HK-2 (cell line): ENCODE measurements around the gene GNS.

ENCODE experiments used
- DNase-seq: peaks from one replicate; pipeline ENCODE4 v3.0.0-alpha.2; 2018; ENCODE audit not compliant: unreplicated experiment

Gene GNS

GRCh38 chr12:64759035-64759894 lies at the start of gene GNS:
GNS (minus strand) TSS chr12:64759406; CDS start chr12:64759276, 130 bp downstream.
- peak; percentile 93 for DNase-seq

GRCh38 chr12:64808110-64808509 lies 48.9 kb upstream of the GNS start:
- DNase-seq: no peak

GRCh38 chr12:64806593-64807460 lies 47.6 kb upstream of the GNS start:
- DNase-seq: no peak

GRCh38 chr12:64806173-64806572 lies 47.0 kb upstream of the GNS start:
- DNase-seq: no peak

GRCh38 chr12:64802180-64802775 lies 43.1 kb upstream of the GNS start:
- DNase-seq: peak; percentile 63

GRCh38 chr12:64801381-64801780 lies 42.2 kb upstream of the GNS start:
- DNase-seq: no peak

- DNase-seq: no peak
These were observed 41.4 kb upstream of the GNS start for GRCh38 chr12:64800640-64801039.

GRCh38 chr12:64798165-64798564 lies 39.0 kb upstream of the GNS start:
- no peak for DNase-seq

GRCh38 chr12:64797156-64797555 lies 38.0 kb upstream of the GNS start:
- no peak for DNase-seq

- peak; percentile 30 for DNase-seq
These were observed 37.1 kb upstream of the GNS start for GRCh38 chr12:64796205-64796845.

GRCh38 chr12:64794305-64794704 lies 35.1 kb upstream of the GNS start:
- no peak for DNase-seq

- DNase-seq: no peak
These were observed 34.4 kb upstream of the GNS start for GRCh38 chr12:64793610-64794009.

- DNase-seq: no peak
These were observed 32.9 kb upstream of the GNS start for GRCh38 chr12:64792128-64792527.

GRCh38 chr12:64791036-64791435 lies 31.8 kb upstream of the GNS start:
- no peak for DNase-seq

GRCh38 chr12:64790166-64790565 lies 31.0 kb upstream of the GNS start:
- no peak for DNase-seq

- DNase-seq: no peak
These were observed 26.6 kb upstream of the GNS start for GRCh38 chr12:64785838-64786237.

- no peak for DNase-seq
These were observed 23.1 kb upstream of the GNS start for GRCh38 chr12:64782191-64782876.

- no peak for DNase-seq
These were observed 22.3 kb upstream of the GNS start for GRCh38 chr12:64781280-64782190.

- DNase-seq: peak; percentile 57
These were observed 21.5 kb upstream of the GNS start for GRCh38 chr12:64780531-64781279.
